ENCODE measurements around the gene AKAP6.

- no peak for TF ChIP-seq CTCF (conservative IDR thresholded peaks at IDR 0.05)
- TF ChIP-seq ZFX (IDR thresholded peaks at IDR 0.05), result no peak
These were observed 267.3 kb downstream of the AKAP6 start for GRCh38 chr14:32596390-32596789.
